BLaER1 (cell line): ENCODE results near the gene ADAM12.

Source experiments
- H3K27ac ChIP-seq: shearing (Covaris generic); formaldehyde crosslinking; 2 replicates; pipeline ENCODE4 v1.8.1; 2022
- H3K27me3 ChIP-seq: shearing (Covaris generic); formaldehyde crosslinking; 2 replicates; pipeline ENCODE4 v1.8.1; 2022
- H3K36me3 ChIP-seq: shearing (Covaris generic); formaldehyde crosslinking; 2 replicates; pipeline ENCODE4 v1.8.1; 2022
- H3K4me1 ChIP-seq: shearing (Covaris generic); formaldehyde crosslinking; 2 replicates; pipeline ENCODE4 v1.8.1; 2022
- H3K4me2 ChIP-seq: shearing (Covaris generic); formaldehyde crosslinking; 2 replicates; pipeline ENCODE4 v1.8.1; 2022
- H3K4me3 ChIP-seq: shearing (Covaris generic); formaldehyde crosslinking; 2 replicates; pipeline ENCODE4 v1.8.1; 2022
- H3K9ac ChIP-seq: shearing (Covaris generic); formaldehyde crosslinking; 2 replicates; pipeline ENCODE4 v1.8.1; 2022
- H3K9me3 ChIP-seq: shearing (Covaris generic); formaldehyde crosslinking; 2 replicates; pipeline ENCODE4 v1.8.1; 2022
- H4K20me1 ChIP-seq: shearing (Covaris generic); formaldehyde crosslinking; 2 replicates; pipeline ENCODE4 v1.8.1; 2022
- Cebpa-rat ChIP-seq: shearing (Covaris generic); IDR thresholded peaks from 2 replicates; pipeline ENCODE4 v1.8.1; 2022

Gene ADAM12

DNA sequence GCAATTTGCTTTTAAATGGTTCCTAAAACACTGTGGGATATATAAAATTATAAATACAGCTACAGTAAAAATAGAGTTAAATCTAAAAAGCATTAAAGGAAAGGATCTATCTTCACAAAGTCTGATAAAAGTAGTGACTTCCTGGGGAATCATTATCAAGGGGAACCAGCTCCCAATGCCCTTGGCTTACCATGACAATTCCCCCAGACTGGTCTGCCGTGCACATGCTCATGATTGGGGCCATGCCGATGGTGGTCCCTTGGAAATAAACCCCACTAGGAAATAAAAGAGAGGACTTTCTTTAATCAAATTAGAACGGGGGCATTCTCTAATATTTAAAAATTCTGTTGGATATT lies 290.1 kb downstream of the ADAM12 start:
- no peak overlapping the region for H3K4me2 ChIP-seq
- H3K36me3 ChIP-seq = no peaks in the 10 kb centered on the region
- no peaks in the 10 kb centered on the region for H3K27me3 ChIP-seq
- H3K4me1 ChIP-seq = peaks cover 9% of the 10 kb centered on the region; the same call in 1 of the 2 replicates
- H3K9ac ChIP-seq = no peak overlapping the region
- no peaks in the 10 kb centered on the region for H3K9me3 ChIP-seq
- TF ChIP-seq Cebpa-rat = no peak
- no peak overlapping the region for H3K27ac ChIP-seq
- H3K4me3 ChIP-seq = no peak overlapping the region
- no peaks in the 10 kb centered on the region for H4K20me1 ChIP-seq

- Histone ChIP-seq H3K27ac (no peak overlapping the region), H3K4me1 (peaks cover 9% of the 10 kb centered on the region; the same call in 1 of the 2 replicates), H4K20me1 (no peaks in the 10 kb centered on the region), H3K27me3 (no peaks in the 10 kb centered on the region), H3K4me3 (no peak overlapping the region), H3K4me2 (no peak overlapping the region), H3K9me3 (no peaks in the 10 kb centered on the region), H3K9ac (no peak overlapping the region), H3K36me3 (no peaks in the 10 kb centered on the region)
- no peak for TF ChIP-seq Cebpa-rat
These were observed 290.6 kb downstream of the ADAM12 start for GRCh38 chr10:126097558-126098225.

GRCh38 chr10:126094537-126094936 lies 293.7 kb downstream of the ADAM12 start:
- Histone ChIP-seq H4K20me1 (no peaks in the 10 kb centered on the region), H3K27ac (no peak overlapping the region), H3K4me2 (no peak overlapping the region), H3K4me1 (peaks cover 9% of the 10 kb centered on the region; the same call in 1 of the 2 replicates), H3K36me3 (no peaks in the 10 kb centered on the region), H3K4me3 (no peak overlapping the region), H3K27me3 (no peaks in the 10 kb centered on the region), H3K9me3 (no peaks in the 10 kb centered on the region), H3K9ac (no peak overlapping the region)
- no peak for TF ChIP-seq Cebpa-rat

DNA sequence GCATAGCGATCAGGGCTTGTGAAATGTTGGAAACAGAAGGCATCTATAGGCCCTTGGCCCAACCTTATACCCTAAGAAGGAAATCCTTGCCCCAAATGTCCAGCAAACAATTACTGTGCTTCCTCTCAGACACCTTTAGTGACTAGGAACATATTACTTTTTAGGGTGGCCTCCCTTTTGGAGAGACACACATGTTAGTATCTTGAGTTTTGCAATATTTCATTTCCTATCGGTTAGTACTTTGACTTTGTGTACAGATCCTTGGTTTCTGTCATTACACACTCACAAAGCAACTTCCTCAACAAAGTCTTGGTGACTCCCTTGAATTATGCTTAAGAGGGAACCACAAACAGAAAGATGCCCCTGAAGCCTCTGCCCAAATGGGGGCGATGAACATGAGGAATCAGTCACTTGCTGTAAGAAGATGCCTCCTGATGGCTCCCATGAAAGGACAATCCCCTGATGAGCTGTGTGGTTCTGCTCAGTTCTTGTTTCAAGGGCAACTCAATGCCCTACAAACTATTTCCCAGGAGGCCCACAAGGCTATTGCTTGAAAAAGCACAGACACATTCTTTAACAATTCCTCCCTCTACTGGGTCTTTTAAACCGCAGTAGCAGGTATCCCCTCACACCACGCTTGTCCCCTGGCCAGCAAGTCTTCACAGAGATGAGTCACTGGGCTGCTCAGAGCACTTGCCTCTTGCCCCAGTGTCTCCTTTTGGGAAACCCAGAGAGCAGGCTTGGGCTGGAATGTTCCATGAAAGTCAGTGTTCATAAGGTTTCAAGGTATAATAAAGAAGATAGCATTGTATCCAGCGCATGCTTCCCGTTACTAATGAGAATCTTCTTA lies 295.7 kb downstream of the ADAM12 start:
- Histone ChIP-seq H3K4me1 (peaks cover 9% of the 10 kb centered on the region; the same call in 1 of the 2 replicates), H3K4me3 (no peak overlapping the region), H4K20me1 (no peaks in the 10 kb centered on the region), H3K4me2 (no peak overlapping the region), H3K9me3 (no peaks in the 10 kb centered on the region), H3K27me3 (no peaks in the 10 kb centered on the region), H3K9ac (no peak overlapping the region), H3K27ac (no peak overlapping the region), H3K36me3 (no peaks in the 10 kb centered on the region)
- no peak for TF ChIP-seq Cebpa-rat

- H3K4me2 ChIP-seq = no peak overlapping the region
- no peak overlapping the region for H3K4me3 ChIP-seq
- no peak overlapping the region for H3K27ac ChIP-seq
- H4K20me1 ChIP-seq = no peaks in the 10 kb centered on the region
- peaks cover 6% of the 10 kb centered on the region; the same call in 1 of the 2 replicates for H3K4me1 ChIP-seq
- H3K27me3 ChIP-seq = no peaks in the 10 kb centered on the region
- TF ChIP-seq Cebpa-rat = no peak
- no peaks in the 10 kb centered on the region for H3K9me3 ChIP-seq
- H3K36me3 ChIP-seq = no peaks in the 10 kb centered on the region
- H3K9ac ChIP-seq = no peak overlapping the region
These were observed 297.2 kb downstream of the ADAM12 start for GRCh38 chr10:126090911-126091728.

DNA sequence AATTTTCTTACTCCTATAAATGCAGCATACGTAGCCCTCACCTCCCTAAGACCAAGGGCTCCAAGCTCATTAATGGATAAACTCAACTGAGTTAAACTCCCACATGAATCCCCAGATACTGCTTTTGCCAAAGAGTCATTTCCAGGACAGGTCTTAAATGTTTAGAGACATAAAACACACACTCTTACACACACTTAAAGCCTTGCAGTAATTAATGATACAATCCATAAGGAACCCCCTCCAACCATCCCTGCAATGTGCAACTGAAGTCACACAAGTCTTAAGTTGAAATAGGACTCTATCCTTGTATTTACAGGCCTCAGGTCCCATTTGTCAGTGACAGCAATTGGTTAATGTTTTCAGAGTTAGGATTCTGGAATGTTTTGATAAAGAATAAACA lies 297.8 kb downstream of the ADAM12 start:
- Histone ChIP-seq H3K4me1 (no peaks in the 10 kb centered on the region), H3K36me3 (no peaks in the 10 kb centered on the region), H3K9me3 (no peaks in the 10 kb centered on the region), H3K27ac (no peak overlapping the region), H3K4me2 (no peak overlapping the region), H3K4me3 (no peak overlapping the region), H3K27me3 (no peaks in the 10 kb centered on the region), H4K20me1 (no peaks in the 10 kb centered on the region), H3K9ac (no peak overlapping the region)
- TF ChIP-seq Cebpa-rat = no peak

GRCh38 chr10:126087796-126088505 lies 300.3 kb downstream of the ADAM12 start:
- H3K27ac ChIP-seq = no peak overlapping the region
- no peak for TF ChIP-seq Cebpa-rat

GRCh38 chr10:126087153-126087680 lies 301.1 kb downstream of the ADAM12 start:
- no peak for TF ChIP-seq Cebpa-rat
- Histone ChIP-seq H3K9ac (no peak overlapping the region), H3K27me3 (no peaks in the 10 kb centered on the region), H3K4me3 (no peak overlapping the region), H3K4me2 (no peak overlapping the region), H3K9me3 (no peaks in the 10 kb centered on the region), H4K20me1 (no peaks in the 10 kb centered on the region), H3K27ac (no peak overlapping the region), H3K36me3 (no peaks in the 10 kb centered on the region), H3K4me1 (no peaks in the 10 kb centered on the region)

More at GRCh38 chr10:126087796-126088505, 300.3 kb downstream of the ADAM12 start:
- no peaks in the 10 kb centered on the region for H3K4me1 ChIP-seq
- no peak overlapping the region for H3K9ac ChIP-seq
- H3K9me3 ChIP-seq = no peaks in the 10 kb centered on the region
- no peaks in the 10 kb centered on the region for H3K36me3 ChIP-seq
- H3K27me3 ChIP-seq = no peaks in the 10 kb centered on the region
- H3K4me3 ChIP-seq = no peak overlapping the region
- H3K4me2 ChIP-seq = no peak overlapping the region
- no peaks in the 10 kb centered on the region for H4K20me1 ChIP-seq

DNA sequence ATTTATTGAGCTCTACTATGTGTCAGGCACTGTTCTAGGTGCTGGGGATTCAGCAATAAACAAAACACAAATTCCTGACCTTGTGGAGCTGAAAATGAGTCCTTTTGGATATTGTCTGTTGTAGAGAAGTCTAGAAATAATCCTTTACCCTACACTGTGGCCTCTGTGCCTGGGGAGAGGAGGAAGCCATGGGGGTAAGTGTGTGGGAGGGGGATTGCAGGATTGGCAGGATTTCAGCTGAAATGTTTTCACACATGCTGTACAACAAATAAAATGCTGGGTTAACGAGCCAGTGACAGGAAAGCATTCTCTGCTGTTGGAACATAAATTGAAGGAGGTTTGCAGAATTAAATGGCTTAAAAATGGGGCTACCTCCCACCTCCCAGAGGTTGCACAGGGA lies 302.5 kb downstream of the ADAM12 start:
- Histone ChIP-seq H3K4me2 (no peak overlapping the region), H3K4me3 (no peak overlapping the region), H3K9me3 (no peaks in the 10 kb centered on the region), H3K27ac (no peak overlapping the region), H3K9ac (no peak overlapping the region), H3K36me3 (no peaks in the 10 kb centered on the region), H3K27me3 (no peaks in the 10 kb centered on the region), H4K20me1 (no peaks in the 10 kb centered on the region), H3K4me1 (no peaks in the 10 kb centered on the region)
- no peak for TF ChIP-seq Cebpa-rat
